H1 (cell line): ENCODE data around the gene SMYD5. TPM values are rescaled to one million over a fixed set of nuclear protein-coding genes. Genes with fewer than 3 reads are reported as not detected.

Experiments
- CTCF ChIA-PET: fragments of 300-600 bp; sonication (Branson Sonifier 250); formaldehyde crosslinking; loops from one replicate; lab custom pipeline; 2021; ENCODE audit not compliant: partially characterized antibody; lab: Charles Lee
- POLR2A ChIA-PET: fragments of 300-600 bp; sonication (Branson Sonifier 250); formaldehyde crosslinking; loops from one replicate; lab custom pipeline; 2021; ENCODE audit warnings: inconsistent platforms; ENCODE audit not compliant: partially characterized antibody; lab: Charles Lee
- DNase-seq, 2 experiments: peaks; one replicate each; pipeline versions ENCODE4 v3.0.0 to v3.0.0-alpha.2; 2010 to 2022; ENCODE audit warnings: low spot score in 2 of 2, low read depth in 1 of 2, mixed read lengths in 1 of 2
- FAIRE-seq: peaks from 2 replicates; lab custom pipeline; 2011; peaks lifted over from hg19 to GRCh38; lab: Jason Lieb, UNC
- H2AFZ ChIP-seq: 2 replicates; pipeline ENCODE4 v1.8.1; 2012; ENCODE audit warnings: low read length, inconsistent platforms
- H2AK5ac ChIP-seq: 2 replicates; pipeline ENCODE4 v1.6.1; 2013; ENCODE audit warnings: low read depth, low read length
- H2BK120ac ChIP-seq: replicated peaks from 2 replicates; pipeline ENCODE3; 2013; ENCODE audit warnings: low read depth, low read length, inconsistent platforms
- H2BK12ac ChIP-seq: 2 replicates; pipeline ENCODE4 v1.6.1; 2013; ENCODE audit warnings: low read depth, low read length
- H2BK15ac ChIP-seq: 2 replicates; pipeline ENCODE4 v1.6.1; 2013; ENCODE audit warnings: low read length
- H2BK20ac ChIP-seq: 2 replicates; pipeline ENCODE4 v1.6.1; 2013; ENCODE audit warnings: low read length
- H2BK5ac ChIP-seq: 2 replicates; pipeline ENCODE4 v1.6.1; 2013; ENCODE audit warnings: low read depth, low read length
- H3K14ac ChIP-seq: 2 replicates; pipeline ENCODE4 v1.6.1; 2013; ENCODE audit warnings: inconsistent platforms; ENCODE audit not compliant: insufficient read length
- H3K18ac ChIP-seq: 2 replicates; pipeline ENCODE4 v1.6.1; 2013; ENCODE audit warnings: low read length; ENCODE audit errors: extremely low read depth
- H3K23ac ChIP-seq: 2 replicates; pipeline ENCODE4 v1.6.1; 2013; ENCODE audit warnings: inconsistent platforms; ENCODE audit not compliant: insufficient read length
- H3K23me2 ChIP-seq: 2 replicates; pipeline ENCODE4 v1.6.1; 2013; ENCODE audit warnings: low read depth, low read length
- H3K27ac ChIP-seq: 2 replicates; pipeline ENCODE4 v1.6.1; 2011; ENCODE audit warnings: low read depth, low read length, inconsistent platforms
- H3K27me3 ChIP-seq, 4 experiments: replicated peaks in 1 of 4; 1 replicate in 1 of 4; 2 replicates in 3 of 4; pipeline versions ENCODE4 v1.6.1 to v1.8.1; 2011 to 2013; ENCODE audit warnings: low read length in 3 of 4, mild to moderate bottlenecking in 3 of 4, inconsistent platforms in 2 of 4, mixed read lengths in 2 of 4, moderate library complexity in 1 of 4; ENCODE audit not compliant: control insufficient read depth in 3 of 4, insufficient read depth in 3 of 4; ENCODE audit errors: extremely low read depth in 1 of 4
- H3K36me3 ChIP-seq, 4 experiments: 2 replicates each; pipeline versions ENCODE4 v1.6.1 to v1.8.1; 2011 to 2013; ENCODE audit warnings: mild to moderate bottlenecking in 4 of 4, low read length in 3 of 4, moderate library complexity in 2 of 4, control low read depth in 1 of 4, inconsistent platforms in 1 of 4; ENCODE audit not compliant: insufficient read depth in 4 of 4, control insufficient read depth in 2 of 4
- H3K4ac ChIP-seq: replicated peaks from 2 replicates; pipeline ENCODE3; 2013; ENCODE audit warnings: low read length, low read depth, mixed read lengths, inconsistent platforms; ENCODE audit not compliant: insufficient read length
- H3K4me1 ChIP-seq, 4 experiments: replicated peaks in 1 of 4; 1 replicate in 1 of 4; 2 replicates in 3 of 4; pipeline versions ENCODE4 v1.6.1 to v1.8.1; 2011 to 2013; ENCODE audit warnings: low read length in 3 of 4, inconsistent platforms in 2 of 4, mixed read lengths in 1 of 4; ENCODE audit not compliant: insufficient read depth in 4 of 4, control insufficient read depth in 3 of 4
- H3K4me2 ChIP-seq, 2 experiments: 2 replicates each; pipeline versions ENCODE4 v1.6.1 to v1.8.1; 2011 to 2013; ENCODE audit warnings: low read depth in 2 of 2, low read length in 2 of 2, control low read depth in 1 of 2, inconsistent platforms in 1 of 2, mild to moderate bottlenecking in 1 of 2; ENCODE audit not compliant: insufficient read depth in 1 of 2
- H3K4me3 ChIP-seq, 4 experiments: fragments of 200-600, 300-600 bp in 1 of 4; sonication (generic), shearing (Covaris generic), sonication (Bioruptor Twin) in 1 of 4; 2 replicates each; pipeline versions ENCODE4 v1.5.1 to v1.8.1; 2011 to 2016; ENCODE audit warnings: low read length in 4 of 4, low read depth in 3 of 4, control low read depth in 2 of 4, inconsistent platforms in 2 of 4, mild to moderate bottlenecking in 2 of 4, mixed read lengths in 1 of 4, moderate library complexity in 1 of 4; ENCODE audit not compliant: insufficient read depth in 2 of 4; ENCODE audit errors: extremely low read depth in 1 of 4
- H3K56ac ChIP-seq: replicated peaks from 2 replicates; pipeline ENCODE3; 2013; ENCODE audit warnings: low read depth, mild to moderate bottlenecking, mixed read lengths, low read length, inconsistent platforms; ENCODE audit not compliant: insufficient read length
- H3K79me1 ChIP-seq: 2 replicates; pipeline ENCODE4 v1.6.1; 2013; ENCODE audit warnings: low read depth, low read length, control low read depth
- H3K79me2 ChIP-seq, 2 experiments: 2 replicates each; pipeline versions ENCODE4 v1.6.1 to v1.8.1; 2012 to 2013; ENCODE audit warnings: low read length in 2 of 2, mild to moderate bottlenecking in 2 of 2, inconsistent platforms in 1 of 2; ENCODE audit not compliant: insufficient read depth in 2 of 2, control insufficient read depth in 1 of 2
- H3K9ac ChIP-seq, 4 experiments: replicated peaks in 1 of 4; 1 replicate in 1 of 4; 2 replicates in 3 of 4; pipeline versions ENCODE4 v1.6.1 to v1.8.1; 2011 to 2013; ENCODE audit warnings: low read depth in 3 of 4, low read length in 3 of 4, control low read depth in 2 of 4, mild to moderate bottlenecking in 2 of 4, moderate library complexity in 2 of 4, inconsistent platforms in 1 of 4; ENCODE audit errors: extremely low read depth in 1 of 4
- H3K9me3 ChIP-seq, 2 experiments: 2 replicates each; pipeline versions ENCODE4 v1.6.1 to v1.8.1; 2012 to 2013; ENCODE audit warnings: mild to moderate bottlenecking in 2 of 2, moderate library complexity in 2 of 2, control low read depth in 1 of 2, inconsistent platforms in 1 of 2, low read depth in 1 of 2, low read length in 1 of 2, mixed read lengths in 1 of 2; ENCODE audit not compliant: insufficient read depth in 2 of 2
- H4K20me1 ChIP-seq, 2 experiments: replicated peaks in 1 of 2; 2 replicates each; pipeline versions ENCODE3 to v1.8.1; 2011 to 2013; ENCODE audit warnings: inconsistent platforms in 2 of 2, low read length in 2 of 2, mild to moderate bottlenecking in 1 of 2; ENCODE audit not compliant: insufficient read depth in 2 of 2, control insufficient read depth in 1 of 2
- H4K5ac ChIP-seq: 2 replicates; pipeline ENCODE4 v1.6.1; 2013; ENCODE audit warnings: low read length, low read depth, mixed read lengths, inconsistent platforms; ENCODE audit not compliant: insufficient read length
- H4K8ac ChIP-seq: 2 replicates; pipeline ENCODE4 v1.8.0; 2013; ENCODE audit warnings: mild to moderate bottlenecking, moderate library complexity, low read length, inconsistent platforms; ENCODE audit not compliant: insufficient read depth; ENCODE audit errors: extremely low read depth
- H4K91ac ChIP-seq: replicated peaks from 2 replicates; pipeline ENCODE3; 2013; ENCODE audit warnings: low read length, mixed read lengths, inconsistent platforms; ENCODE audit not compliant: insufficient read length
- ASH2L ChIP-seq: fragments of 200-600, 300-600 bp; sonication (generic); IDR thresholded peaks from one replicate; pipeline ENCODE4 v1.7.1; 2017; ENCODE audit warnings: low read length
- BACH1 ChIP-seq: IDR thresholded peaks from 2 replicates; pipeline ENCODE4 v1.6.1; 2012; ENCODE audit warnings: low read length, improper control_type of control experiment
- CBX8 ChIP-seq: fragments of 300-800, 300-1000 bp; sonication (generic); IDR thresholded peaks from 2 replicates; pipeline ENCODE4 v1.7.1; 2016; ENCODE audit warnings: low read depth, low read length, borderline replicate concordance
- CEBPB ChIP-seq: IDR thresholded peaks from 2 replicates; pipeline ENCODE4 v1.6.1; 2012; ENCODE audit warnings: low read depth, low read length
- CREB1 ChIP-seq: IDR thresholded peaks from 2 replicates; pipeline ENCODE4 v1.6.1; 2012; ENCODE audit warnings: inconsistent platforms
- EP300 ChIP-seq, 2 experiments: IDR thresholded peaks; 1 replicate in 1 of 2; 2 replicates in 1 of 2; pipeline ENCODE4 v1.6.1; 2011 to 2012; ENCODE audit warnings: low read depth in 2 of 2, low read length in 2 of 2, mild to moderate bottlenecking in 2 of 2, borderline replicate concordance in 1 of 2, inconsistent platforms in 1 of 2, moderate library complexity in 1 of 2
- EZH2 ChIP-seq: fragments of 200-600 bp; sonication (generic); IDR thresholded peaks from 2 replicates; pipeline ENCODE4 v1.7.1; 2012; ENCODE audit warnings: low read depth, mild to moderate bottlenecking, moderate library complexity, low read length, inconsistent platforms; ENCODE audit not compliant: severe bottlenecking
- JUN ChIP-seq: IDR thresholded peaks from 2 replicates; pipeline ENCODE4 v1.6.1; 2011; ENCODE audit warnings: low read depth, mild to moderate bottlenecking, improper control_type of control experiment, low read length
- PHF8 ChIP-seq: fragments of 200-600 bp; sonication (generic); conservative IDR thresholded peaks from 2 replicates; pipeline ENCODE4 v1.7.1; 2012; ENCODE audit warnings: low read depth, mild to moderate bottlenecking, inconsistent platforms, low read length, moderate library complexity
- SAP30 ChIP-seq: fragments of 300-600 bp; sonication (generic); IDR thresholded peaks from 2 replicates; pipeline ENCODE4 v1.7.1; 2012; ENCODE audit warnings: low read length, moderate library complexity, mild to moderate bottlenecking, inconsistent platforms; ENCODE audit not compliant: insufficient read depth, insufficient replicate concordance
- SIRT6 ChIP-seq: IDR thresholded peaks from one replicate; pipeline ENCODE4 v1.7.1; 2012; ENCODE audit warnings: low read length, inconsistent platforms
- SIX5 ChIP-seq: IDR thresholded peaks from 2 replicates; pipeline ENCODE4 v1.6.1; 2011; ENCODE audit warnings: mild to moderate bottlenecking, low read depth, low read length
- SP4 ChIP-seq: IDR thresholded peaks from 2 replicates; pipeline ENCODE4 v1.6.1; 2012; ENCODE audit warnings: low read length, inconsistent platforms
- WGBS, 2 experiments: shearing (Covaris generic) in 1 of 2; methylation state at CpG; one replicate each; pipeline versions ENCODE4 v1.1.6 to v1.1.7; 2013 to 2015; ENCODE audit warnings: low lambda C conversion rate in 2 of 2, mixed read lengths in 2 of 2, inconsistent platforms in 1 of 2, low coverage in 1 of 2, missing lambda C conversion rate in 1 of 2; ENCODE audit not compliant: insufficient replicate concordance in 2 of 2, insufficient coverage in 1 of 2, insufficient read length in 1 of 2; ENCODE audit errors: extremely low coverage in 1 of 2, missing lambda C conversion rate in 1 of 2; 5-methylcytosine and 5-hydroxymethylcytosine counted together
- polyA plus RNA-seq, 7 experiments: library from polyadenylated mRNA; depleted of rRNA in 3 of 7; stranded (reverse) in 5 of 7; unstranded in 2 of 7; fragments of >200 nt in 5 of 7; fragments of 200-250 nt in 2 of 7; gene quantifications; 1 replicate in 5 of 7; 2 replicates in 1 of 7; 4 replicates in 1 of 7; pipeline versions ENCODE4 v1.2.1 to v1.2.3, GENCODE V29; 2011 to 2013; ENCODE audit warnings: missing spikeins in 2 of 7, mixed read lengths in 2 of 7
- total RNA-seq: library from RNA; stranded (reverse); fragmentation: NEBNext Ultra II Directional; extraction: Animal tissue kit (Norgen Biotek cat#: 25700); gene quantifications from 2 replicates; pipeline ENCODE4 v1.2.1, GENCODE V29; 2021
- TF ChIP-seq, protein P1 (sequence below): IDR thresholded peaks from 2 replicates; pipeline ENCODE4 v1.6.1; 2011; ENCODE audit warnings: low read length, improper control_type of control experiment

Gene SMYD5
- total and polyA plus RNA-seq, 2 of the 8 experiments (the other 6 are each of a cell fraction or from before 2014, with no cell fraction given), result 35.2 to 56.7 TPM

- no peak overlapping the region for H2AK5ac ChIP-seq
- no peak overlapping the region for H4K5ac ChIP-seq
- H3K18ac ChIP-seq, result no peak overlapping the region
- peaks cover 17 to 60% (median 41%) of the 10 kb centered on the region in 4 experiments for H3K36me3 ChIP-seq
- no peak overlapping the region for H3K23ac ChIP-seq
- peaks cover 9 to 34% of the 10 kb centered on the region in 2 experiments for H4K20me1 ChIP-seq
- H2BK5ac ChIP-seq, result no peak overlapping the region
- H3K79me1 ChIP-seq, result peaks cover 8% of the 10 kb centered on the region
- no peak overlapping the region for H4K91ac ChIP-seq
- peaks cover 5 to 18% (median 12%) of the 10 kb centered on the region in 4 experiments; a peak in 5 of 7 replicates for H3K4me1 ChIP-seq
- no peak overlapping the region; the same call in 1 of the 2 replicates for H4K8ac ChIP-seq
- ChIA-PET POLR2A (interaction anchor here (1.0 to 7.5 kb wide), 6 partner anchors 8 to 29 kb away, joined by 3 to 105 read pairs (median 9); no protein-coding TSS in a partner anchor), CTCF (interaction anchor here (10.2 kb wide), 1 partner anchor 18 kb away, joined by 51 read pairs; no protein-coding TSS in a partner anchor)
- H3K23me2 ChIP-seq, result peaks cover 9% of the 10 kb centered on the region
- no peak overlapping the region for H3K14ac ChIP-seq
- H2BK120ac ChIP-seq, result no peak overlapping the region
- H3K4me2 ChIP-seq, result no peak overlapping the region
- no peak overlapping the region for H2BK15ac ChIP-seq
- no peaks in the 10 kb centered on the region for H3K27me3 ChIP-seq
- no peak overlapping the region for H3K9ac ChIP-seq
- H3K4me3 ChIP-seq, result no peak overlapping the region
- WGBS, 2 experiments, result 88% methylated on average over 3 of the region's 3 CpGs; no CpG with 5 or more reads in 1 of the 2 experiments
- FAIRE-seq (no peak), DNase-seq (no peak)
- no peak overlapping the region for H2AFZ ChIP-seq
- H3K79me2 ChIP-seq, result peaks cover 46 to 80% of the 10 kb centered on the region in 2 experiments
- H3K27ac ChIP-seq, result no peak overlapping the region
- H3K9me3 ChIP-seq, result no peaks in the 10 kb centered on the region
- no peak overlapping the region for H3K56ac ChIP-seq
- H3K4ac ChIP-seq, result no peak overlapping the region
- no peak overlapping the region for H2BK12ac ChIP-seq
- no peak overlapping the region for H2BK20ac ChIP-seq
- no peak for TF ChIP-seq CEBPB
- no peak for TF ChIP-seq SP4
- TF ChIP-seq CBX8, result no peak
- no peak for TF ChIP-seq SAP30
- TF ChIP-seq PHF8, result no peak
- no peak for TF ChIP-seq EP300 (IDR thresholded peaks at IDR 0.05; ENCODE audit: borderline replicate concordance in 1 of 2, low read depth in 2 of 2, low read length in 2 of 2)
- TF ChIP-seq ASH2L, result no peak
- TF ChIP-seq SIX5, result no peak
- TF ChIP-seq, protein P1, sequence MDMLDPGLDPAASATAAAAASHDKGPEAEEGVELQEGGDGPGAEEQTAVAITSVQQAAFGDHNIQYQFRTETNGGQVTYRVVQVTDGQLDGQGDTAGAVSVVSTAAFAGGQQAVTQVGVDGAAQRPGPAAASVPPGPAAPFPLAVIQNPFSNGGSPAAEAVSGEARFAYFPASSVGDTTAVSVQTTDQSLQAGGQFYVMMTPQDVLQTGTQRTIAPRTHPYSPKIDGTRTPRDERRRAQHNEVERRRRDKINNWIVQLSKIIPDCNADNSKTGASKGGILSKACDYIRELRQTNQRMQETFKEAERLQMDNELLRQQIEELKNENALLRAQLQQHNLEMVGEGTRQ, result no peak
- TF ChIP-seq BACH1, result no peak
- no peak for TF ChIP-seq EZH2
- TF ChIP-seq CREB1, result no peak
- TF ChIP-seq JUN, result no peak
- no peak for TF ChIP-seq SIRT6
These were observed 25.7 kb downstream of the SMYD5 start for GRCh38 chr2:73239776-73240175.
